NCI-H1105 (cell line): Measurements from ENCODE around the gene LMF2.

Experiments
- DNase-seq: peaks from one replicate; lab custom pipeline; 2025; lab: John Stamatoyannopoulos, UW

Gene LMF2

DNA sequence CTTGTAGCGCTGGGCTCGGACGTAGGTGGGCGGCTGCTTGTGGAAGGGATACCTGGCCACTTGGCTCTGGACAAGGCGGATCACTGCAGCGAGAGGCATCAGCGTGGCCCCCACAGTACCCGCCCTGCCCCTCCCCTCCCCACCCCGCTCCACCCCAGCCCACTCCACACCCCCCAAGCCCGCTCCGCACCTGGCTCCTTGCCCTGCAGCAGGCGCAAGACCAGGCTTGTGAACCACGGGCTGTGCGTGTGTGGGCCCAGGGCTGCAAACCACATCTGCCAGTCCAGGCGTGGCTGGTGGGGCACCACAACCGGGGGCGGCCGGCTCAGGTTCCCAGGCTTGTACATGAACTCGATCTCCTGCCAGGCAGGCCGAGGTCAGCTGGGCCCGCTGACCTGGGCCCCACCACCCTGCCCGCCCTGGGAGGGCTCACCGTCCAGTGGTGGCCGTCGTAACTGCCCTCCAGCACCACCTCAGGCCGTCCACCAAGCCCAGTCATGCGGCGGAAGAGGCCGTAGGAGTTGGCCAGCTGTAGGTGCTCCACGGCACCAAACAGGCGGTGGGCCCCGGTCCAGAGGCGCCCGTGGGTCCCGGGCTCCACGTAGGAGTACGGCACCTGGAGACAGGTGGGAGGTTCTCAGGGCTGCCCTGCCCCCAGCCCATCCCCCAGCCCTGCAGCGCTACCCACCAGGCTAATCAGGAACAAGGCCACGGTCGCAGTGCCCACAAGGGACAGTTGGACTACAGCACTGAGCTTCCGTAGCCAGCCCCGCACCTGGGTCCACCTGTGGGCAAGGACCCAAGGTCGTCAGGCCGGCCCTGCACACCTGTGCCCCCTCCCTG, 2.9 kb downstream of the LMF2 start:
- DNase-seq, result no peak

DNA sequence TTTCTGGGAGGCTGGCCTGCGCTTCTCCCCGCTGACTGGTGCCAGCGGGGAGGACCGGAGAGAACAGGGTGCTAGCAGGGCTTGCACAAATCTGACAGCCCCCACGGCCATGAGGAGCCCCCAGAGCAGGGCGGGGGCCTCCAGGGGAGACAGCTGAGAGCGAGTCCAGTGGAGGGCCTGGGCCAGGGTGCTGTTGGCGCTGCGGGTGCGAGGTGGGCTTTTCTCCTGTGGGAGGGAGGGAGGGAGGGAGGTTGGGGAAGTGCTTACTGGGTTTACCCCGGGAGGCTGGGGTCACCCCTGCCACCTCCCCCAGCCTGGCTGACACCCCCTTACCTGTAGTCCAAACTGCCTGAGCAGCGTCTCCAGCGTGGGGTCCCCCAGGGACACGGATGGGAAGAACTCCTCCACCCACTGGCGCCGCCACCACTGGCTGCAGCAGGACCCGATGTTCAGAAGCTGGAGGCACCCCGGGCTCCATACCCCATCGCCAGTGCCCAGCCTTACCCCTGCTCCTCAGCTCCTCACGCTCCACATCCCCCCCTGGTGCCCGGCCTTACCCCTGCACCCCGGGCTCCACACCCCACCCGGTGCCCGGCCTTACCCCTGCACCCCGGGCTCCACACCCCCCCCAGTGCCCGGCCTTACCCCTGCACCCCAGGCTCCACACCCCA, 3.9 kb downstream of the LMF2 start:
- no peak for DNase-seq

DNA sequence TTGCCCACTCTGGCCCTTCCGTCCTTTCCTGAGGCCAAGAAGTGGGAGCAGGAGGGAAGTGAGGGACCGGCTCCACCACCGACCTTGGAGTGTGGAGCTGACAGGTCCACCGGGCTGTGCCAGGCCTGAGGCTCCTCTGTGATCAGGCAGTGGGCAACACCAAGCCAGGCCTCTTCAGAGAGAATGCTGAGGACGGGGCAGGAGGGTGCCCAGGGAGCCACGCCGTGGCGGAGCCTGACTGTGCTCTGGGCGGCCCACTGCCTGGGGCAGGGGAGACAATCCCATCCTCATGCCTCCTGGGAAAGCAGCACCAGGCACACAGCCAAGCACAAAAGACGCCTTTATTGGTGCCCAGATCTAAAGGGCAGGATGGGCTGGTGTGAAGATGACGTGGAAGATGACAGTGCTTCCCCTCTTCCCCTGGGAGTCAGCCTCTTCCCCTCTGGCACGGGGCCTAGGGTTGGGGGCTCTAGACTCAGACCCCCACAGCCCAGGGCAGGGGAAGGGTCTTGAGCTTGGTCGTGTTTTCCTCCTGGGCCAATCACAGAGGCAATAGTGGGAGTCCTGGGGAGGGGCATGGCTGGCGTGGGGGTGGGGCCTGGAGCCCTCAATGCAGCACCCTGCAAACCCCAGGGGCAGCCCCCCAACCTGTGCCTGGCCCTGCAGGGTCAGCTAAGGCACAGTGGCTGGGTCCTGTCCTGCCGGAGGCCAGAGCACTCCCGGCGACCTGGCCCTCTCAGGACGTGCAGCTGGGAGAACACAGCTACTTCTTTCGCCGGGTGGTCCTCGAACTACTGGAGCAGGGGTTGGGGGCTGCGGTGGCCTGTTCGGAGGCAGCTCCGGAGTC, 4.7 kb downstream of the LMF2 start:
- DNase-seq, result no peak

DNA sequence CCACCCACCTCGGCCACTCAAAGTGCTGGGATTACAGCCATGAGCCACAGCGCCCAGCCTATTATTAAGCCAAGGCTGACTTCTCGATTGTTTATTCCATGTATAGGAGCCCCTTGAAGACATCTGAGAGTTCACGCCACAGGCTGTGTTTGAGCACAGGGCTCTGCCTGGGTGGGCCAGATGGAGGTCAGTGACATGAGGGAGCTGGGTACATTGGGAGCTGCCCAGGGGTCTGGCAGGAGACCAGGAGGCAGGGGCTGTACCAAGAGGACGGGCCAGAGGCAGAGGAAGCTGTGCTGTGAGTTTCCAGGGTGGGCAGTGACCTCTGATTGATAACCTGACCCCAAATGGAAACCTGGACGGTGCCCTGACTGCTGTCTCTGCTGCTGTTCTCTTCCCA, 5.4 kb downstream of the LMF2 start:
- DNase-seq, result no peak

DNA sequence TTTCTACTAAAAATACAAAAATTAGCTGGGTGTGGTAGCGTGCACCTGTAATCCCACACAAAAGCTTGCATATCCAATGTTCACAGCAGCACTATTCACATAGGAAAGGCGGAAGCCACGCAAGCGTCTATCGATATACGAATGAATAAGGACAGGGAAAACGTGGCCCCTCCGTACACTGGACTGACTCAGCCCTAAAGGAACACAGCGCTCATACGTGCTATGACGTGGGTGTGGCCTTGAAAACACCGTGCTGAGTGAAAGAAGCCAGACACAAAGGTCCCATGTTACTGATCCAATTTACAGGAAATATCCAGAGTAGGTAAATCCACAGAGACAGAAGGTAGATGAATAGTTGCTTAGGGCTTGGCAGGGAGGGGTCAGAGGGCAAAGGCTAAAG, 7.0 kb downstream of the LMF2 start:
- DNase-seq, result no peak

DNA sequence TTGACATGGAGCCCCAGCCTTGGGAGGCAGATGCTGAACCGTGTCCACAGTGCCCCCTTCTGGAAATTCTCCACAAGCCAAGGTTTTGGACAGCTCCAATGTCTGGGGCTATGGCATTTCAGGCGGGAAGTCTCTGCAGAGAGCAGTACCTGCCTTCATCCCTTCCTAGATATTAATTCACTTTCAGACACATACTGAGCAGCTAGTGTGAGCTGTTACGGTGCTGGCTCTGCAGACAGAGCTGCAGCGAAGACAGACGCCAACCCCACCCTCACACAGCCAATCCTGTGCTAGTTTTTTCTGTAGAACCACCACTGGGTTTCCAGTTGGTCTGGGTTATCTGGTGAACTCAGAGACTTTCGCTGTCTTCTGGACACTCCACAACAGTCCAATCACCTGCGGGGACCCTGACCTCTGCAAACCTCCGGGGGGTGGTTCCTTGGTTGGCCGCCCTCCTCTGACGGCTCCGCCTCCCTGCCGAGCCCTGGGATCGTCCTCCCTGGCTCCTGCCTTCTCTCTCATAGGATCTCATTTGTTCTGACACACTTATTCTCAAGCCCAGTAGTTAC, 9.1 kb downstream of the LMF2 start:
- peak; percentile 59 for DNase-seq

DNA sequence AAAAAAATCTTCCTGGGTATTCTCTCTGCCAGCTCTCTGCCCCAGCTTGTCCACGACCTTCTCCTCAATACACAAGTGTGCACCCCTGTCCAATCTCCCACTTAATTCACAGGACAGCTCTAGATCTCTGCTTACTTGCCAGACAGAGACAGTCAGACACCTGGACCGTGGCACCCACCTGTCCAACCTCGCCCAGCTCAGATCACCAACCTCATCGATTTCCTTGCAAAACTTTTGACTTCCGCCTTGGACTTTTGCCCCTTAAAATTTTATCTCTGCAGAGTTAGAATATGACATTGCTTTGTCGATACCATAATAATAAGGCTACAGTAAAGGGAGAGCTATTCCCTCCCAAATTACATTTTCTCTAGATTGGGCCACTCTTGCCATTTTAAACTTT, 10.4 kb downstream of the LMF2 start:
- no peak for DNase-seq

DNA sequence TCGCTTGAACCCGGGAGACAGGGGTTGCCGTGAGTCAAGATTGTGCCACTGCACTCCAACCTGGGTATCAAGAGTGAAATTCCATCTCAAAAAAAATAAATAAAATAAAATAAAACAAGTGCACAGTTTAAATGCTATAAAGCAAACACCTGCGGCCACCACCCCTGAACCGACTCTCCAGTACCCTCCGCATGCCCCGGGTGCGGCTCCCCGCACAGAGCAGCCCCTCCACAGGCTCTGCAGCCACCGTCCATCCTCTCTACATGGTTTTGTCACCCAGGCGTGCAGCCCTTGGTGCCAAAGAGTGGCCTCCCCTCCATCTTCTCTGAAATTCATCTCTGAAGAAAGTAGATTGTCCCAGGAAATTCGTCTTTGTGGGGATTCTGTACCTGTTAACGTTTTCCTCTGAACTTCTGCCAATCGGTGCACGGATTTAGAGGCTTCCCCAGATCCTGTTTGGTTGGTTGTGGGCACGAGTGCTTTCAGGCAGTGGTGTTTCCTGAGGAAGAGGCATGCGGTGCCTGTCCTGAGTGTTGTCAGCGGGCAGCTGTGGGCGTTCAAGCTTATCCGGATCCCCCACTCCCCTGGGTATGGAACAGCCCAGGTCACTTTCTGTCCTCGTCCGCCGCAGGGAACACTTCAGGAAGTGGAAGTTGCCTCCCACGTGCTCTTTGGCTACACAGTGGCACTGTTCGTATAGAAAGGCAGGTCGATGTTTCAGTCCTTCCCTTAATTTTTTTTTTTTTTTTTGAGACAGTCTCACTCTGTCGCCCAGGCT, 16.8 kb downstream of the LMF2 start:
- DNase-seq, result no peak

DNA sequence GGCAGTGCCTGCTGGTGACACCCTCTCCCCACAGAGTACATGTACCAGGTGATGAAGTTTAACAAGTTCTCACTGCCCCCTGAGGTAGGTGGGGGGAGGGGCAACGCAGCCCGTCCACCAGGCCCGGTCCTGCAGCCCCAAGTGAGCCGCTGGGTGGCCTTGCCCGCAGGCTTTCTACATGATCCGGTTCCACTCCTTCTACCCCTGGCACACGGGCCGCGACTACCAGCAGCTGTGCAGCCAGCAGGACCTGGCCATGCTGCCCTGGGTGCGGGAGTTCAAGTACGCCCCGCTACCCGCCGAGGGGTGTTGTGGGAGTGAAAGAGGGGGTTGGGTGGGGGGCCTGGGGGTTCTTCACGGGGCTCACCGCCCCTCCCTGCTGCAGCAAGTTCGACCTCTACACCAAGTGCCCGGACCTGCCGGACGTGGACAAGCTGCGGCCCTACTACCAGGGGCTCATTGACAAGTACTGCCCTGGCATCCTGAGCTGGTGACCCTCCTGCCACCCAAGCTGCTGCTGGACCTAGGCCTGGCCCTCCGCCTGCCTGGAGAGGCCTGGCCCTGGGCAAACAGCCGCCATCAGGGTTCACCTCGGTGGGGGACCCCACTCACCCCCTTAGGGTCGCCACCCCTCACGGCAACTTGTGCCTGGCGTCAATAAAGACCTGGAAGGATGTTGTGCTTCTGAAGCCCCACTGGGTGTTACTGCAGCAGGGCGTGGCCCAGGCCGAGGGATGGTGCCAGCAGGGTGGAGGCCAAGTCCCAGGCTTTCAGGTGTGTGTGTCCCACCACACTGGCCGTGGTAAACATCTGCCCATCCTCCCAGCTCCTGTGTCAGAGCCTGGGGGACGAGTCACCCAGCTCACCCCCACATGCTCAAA, 17.9 kb downstream of the LMF2 start:
- DNase-seq, result no peak

DNA sequence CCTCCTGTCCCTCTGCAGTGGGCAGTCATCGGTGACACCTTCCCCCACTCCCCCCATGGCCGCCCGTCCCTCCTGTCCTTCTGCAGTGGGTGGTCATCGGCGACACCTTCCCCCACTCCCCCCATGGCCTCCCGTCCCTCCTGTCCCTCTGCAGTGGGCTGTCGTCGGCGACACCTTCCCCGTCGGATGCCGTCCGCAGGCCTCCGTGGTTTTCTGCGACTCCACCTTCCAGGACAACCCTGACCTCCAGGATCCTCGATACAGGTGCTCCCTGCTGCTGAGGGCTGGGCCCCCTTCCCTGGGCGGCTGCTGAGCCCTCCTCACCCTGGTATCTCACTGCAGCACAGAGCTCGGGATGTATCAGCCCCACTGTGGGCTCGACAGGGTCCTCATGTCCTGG, 18.6 kb downstream of the LMF2 start:
- no peak for DNase-seq

DNA sequence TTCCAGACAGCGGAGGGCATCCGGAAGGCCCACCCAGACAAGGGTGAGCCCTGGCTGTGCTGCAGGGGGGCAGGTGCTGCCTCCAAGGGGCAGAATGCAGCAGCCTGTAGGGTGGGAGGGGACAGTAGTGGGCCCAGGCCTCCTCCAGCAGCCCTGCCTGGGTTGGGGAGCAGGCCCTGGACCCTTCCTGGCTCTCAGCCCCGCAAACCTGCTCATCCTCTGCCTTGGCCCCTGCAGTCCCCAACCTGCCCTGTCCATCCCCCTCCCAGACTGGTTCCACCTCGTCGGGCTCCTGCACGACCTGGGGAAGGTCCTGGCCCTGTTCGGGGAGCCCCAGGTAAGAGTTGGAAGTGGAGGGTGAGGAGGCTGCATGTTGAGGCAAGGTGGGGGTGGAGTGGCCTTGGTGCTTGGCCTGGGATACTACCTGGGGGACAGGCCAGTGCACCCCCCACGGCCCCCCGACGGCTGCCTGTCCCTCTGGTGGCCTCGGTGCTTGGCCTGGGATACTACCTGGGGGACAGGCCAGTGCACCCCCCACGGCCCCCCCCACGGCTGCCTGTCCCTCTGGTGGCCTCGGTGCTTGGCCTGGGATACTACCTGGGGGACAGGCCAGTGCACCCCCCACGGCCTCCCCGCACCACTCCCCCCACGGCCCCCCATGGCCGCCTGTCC, 19.4 kb downstream of the LMF2 start:
- DNase-seq, result no peak

DNA sequence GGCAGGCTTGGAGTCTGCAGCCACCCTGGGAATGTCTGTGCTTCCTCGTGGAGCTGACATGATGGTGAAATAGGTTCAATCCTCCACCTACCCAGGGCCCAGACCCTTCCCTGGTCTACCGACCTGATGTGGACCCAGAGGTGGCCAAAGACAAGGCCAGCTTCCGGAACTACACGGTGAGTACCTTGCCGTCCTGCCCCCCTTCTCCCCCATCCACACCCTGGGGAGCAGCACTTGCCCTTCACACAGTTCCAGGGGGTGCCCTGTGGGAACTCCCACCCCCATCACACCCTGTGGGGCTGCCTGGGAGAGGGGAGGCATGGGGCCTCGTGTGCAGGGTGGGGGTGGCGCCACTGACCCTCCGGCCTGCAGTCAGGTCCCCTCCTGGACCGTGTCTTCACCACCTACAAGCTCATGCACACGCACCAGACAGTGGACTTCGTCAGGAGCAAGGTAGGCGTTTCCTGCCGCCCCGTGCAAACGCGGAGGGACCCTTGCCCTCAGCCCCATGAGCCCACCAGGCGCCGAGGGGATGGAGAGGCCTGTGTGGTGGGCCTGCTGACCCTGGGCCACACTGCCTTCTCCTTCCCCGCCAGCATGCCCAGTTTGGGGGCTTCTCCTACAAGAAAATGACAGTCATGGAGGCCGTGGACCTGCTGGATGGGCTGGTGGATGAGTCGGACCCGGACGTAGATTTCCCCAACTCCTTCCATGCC, 20.1 kb downstream of the LMF2 start:
- no peak for DNase-seq

DNA sequence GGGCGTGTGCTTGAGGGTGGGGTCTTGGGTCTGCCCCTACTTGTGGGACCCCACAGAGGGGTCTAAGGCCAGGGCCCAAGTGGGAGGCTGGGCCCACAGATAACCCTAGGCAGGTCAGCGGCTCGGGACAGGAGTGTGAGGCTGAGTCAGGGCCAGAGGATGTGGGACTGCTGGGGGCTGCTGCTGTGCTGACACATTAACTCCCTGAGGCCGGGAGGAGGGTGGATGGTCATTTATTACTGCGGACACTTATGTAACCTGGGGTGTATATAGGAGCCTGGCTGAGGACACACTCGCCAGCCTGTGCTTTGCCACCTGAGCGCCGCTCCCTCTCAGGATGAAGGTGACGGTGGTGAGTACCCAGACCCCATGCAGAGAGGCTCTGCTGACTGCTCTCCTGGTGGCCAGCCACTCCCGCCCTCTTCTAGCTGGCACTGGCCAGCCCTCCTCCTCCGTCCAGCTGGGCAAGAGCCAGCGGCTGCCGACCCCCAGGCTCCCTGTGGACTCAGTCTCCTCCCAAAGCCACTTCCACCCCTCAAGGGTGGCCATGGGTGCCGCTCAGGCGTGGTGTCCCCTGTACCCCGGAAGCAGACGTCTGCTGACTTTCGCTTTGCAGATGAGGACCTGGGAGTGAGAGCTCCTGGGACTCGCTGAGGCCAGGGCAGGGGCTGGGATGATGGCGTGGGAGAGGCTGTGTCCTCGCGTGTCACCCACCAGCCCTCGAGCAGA, 20.8 kb downstream of the LMF2 start, which contains the start of gene MIOX:
Gene MIOX (plus strand): TSS at position 299 of the 729 bp plus-strand sequence. CDS start 39 bp downstream, at position 338.
- DNase-seq, result no peak

DNA sequence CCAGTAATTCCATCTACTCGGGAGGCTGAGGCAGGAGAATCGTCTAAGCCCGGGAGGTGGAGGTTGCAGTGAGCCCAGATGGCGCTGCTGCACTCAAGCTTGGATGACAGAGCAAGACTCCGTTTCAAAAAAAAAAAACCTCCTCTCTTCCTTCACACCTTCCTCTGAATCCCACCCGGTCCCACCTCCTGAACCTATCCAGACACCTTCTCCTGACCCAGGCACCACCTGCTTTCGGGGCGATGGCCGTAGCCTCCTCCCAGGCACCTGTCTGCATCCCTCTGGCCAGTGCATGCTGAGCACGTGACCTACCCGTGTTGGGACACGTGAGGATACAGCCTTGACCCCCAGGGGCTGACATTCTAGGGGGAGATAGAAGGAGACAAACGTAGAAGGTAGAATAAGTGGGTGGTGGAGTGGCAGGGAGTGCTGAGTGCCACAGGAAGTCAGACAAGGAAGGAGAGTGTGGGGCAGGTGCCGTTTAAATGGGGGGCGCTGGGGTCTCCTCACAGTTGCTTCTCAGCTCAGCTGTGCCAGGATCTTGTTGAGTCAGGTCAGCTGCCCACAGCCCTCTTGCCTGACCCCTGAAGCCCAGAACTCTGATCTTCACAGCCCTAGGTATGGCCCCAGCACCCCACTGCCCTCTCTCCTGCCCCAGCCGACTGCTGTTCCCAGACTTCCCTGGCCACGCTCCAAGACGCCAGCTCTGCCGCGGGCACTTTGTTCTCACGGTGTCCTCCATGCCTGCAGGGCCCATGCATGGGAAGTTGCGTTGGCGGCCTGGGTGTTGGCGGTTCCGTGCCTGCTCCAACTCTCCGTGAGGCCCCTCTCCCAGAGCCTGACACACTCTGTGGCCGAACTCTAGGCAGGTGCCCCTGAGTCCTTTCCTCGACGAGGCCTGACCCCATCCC, 22.0 kb downstream of the LMF2 start:
- peak; percentile 30 for DNase-seq

DNA sequence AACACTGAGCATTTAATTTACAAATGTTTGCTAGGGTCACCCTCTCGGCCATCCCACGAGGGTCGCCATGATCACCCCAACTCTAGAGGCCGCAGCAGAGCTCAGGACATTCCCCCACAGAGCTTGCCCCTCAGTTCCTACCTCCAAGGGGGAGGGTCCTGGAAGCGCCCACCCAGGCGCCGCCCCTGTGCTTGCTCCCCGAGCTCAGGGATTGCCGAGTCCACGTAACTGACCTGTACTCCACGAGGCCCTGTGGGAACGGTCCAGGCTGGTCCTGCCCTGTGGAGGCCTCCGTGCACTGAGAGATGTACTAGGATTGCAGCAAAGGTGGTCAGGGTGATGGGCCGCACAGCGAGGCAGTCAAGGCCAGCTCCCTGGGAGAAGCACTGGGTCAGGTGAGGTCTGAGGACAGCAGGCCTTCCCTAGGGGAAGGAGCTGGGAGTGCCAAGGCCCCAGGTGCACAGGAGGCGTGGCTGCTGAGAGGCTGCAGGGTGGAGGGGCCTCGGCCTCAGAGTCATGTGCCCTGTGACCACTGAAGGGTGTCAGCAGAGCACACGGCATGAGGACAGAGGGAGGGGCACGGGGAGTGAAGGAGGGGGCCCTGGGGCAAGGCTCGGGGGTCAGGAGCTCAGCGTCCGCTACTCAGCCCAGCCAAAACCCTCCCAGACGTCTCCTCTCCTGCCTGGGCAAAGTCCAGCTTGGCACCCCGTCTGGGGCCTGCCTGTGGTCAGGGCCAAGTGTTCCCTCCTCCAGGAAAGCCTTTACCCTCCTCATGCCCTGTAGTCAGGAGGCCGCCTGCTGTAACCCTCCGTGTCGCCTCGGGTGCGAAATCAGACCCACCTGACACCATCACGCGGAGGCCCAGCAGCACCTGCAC, 23.3 kb downstream of the LMF2 start:
- DNase-seq, result no peak

DNA sequence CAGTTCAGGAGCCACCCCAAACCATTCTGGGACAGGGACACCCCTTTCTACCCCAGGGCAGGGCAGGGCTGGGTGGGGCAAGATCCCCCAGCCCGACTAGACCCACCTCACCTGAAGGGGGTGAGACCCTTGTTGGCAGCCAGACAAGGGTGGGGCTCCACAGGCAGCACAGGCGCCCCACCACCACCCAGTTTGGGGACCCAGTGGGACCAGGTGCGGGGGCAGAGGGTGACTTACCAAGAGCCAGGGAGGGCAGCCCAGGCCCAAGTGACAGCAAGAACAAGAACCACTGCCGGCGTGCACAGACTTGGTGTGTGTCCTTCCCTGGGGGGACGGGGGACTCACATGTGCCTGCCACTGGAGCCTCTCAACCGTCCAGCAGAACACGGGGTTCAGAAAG, 23.9 kb downstream of the LMF2 start:
- no peak for DNase-seq
